ENCODE data around the gene MCF2L. TPM values are rescaled to one million over a fixed set of nuclear protein-coding genes. Genes with fewer than 3 reads are reported as not detected.

Gene MCF2L
- total RNA-seq, 2 experiments from 2014 or later: 2.8 to 16.4 TPM

- intact Hi-C loops (cut with micrococcal nuclease; ENCODE audit: unreplicated experiment): no loop called here
- Histone ChIP-seq H3K4me3 (ENCODE audit: low read depth, low read length, poor library complexity, severe bottlenecking) (no peak overlapping the region), H2AFZ (ENCODE audit: low read length) (no peak overlapping the region), H4K20me1 (ENCODE audit: insufficient read depth, low read length) (no peaks in the 10 kb centered on the region), H3K4me2 (ENCODE audit: low read length) (no peak overlapping the region), H3K79me2 (ENCODE audit: insufficient read depth, low read depth, low read length) (no peaks in the 10 kb centered on the region), H3K9me3 (ENCODE audit: low read length) (no peaks in the 10 kb centered on the region), H3K27ac (ENCODE audit: low read depth, low read length, poor library complexity, severe bottlenecking) (no peak overlapping the region), H3K9me2 (ENCODE audit: insufficient read depth, low read length) (no peaks in the 10 kb centered on the region), H3K4me1 (ENCODE audit: insufficient read depth, low read length, poor library complexity, severe bottlenecking) (no peaks in the 10 kb centered on the region), H3K36me3 (ENCODE audit: insufficient read depth, low read length) (no peaks in the 10 kb centered on the region)
- no TSS peak for BruUV-seq (replicated peaks)
- CTCF ChIA-PET (ENCODE audit: unreplicated experiment): no interaction called here
- no peak for DNase-seq (ENCODE audit: low spot score)
- POLR2A ChIA-PET: interaction anchor here (0.5 kb wide), 1 partner anchor 173 kb away, joined by 3 read pairs; no protein-coding TSS in a partner anchor
- TF ChIP-seq CTCF (conservative IDR thresholded peaks at IDR 0.05; ENCODE audit: low read length) (no peak), EZH2phosphoT487 (IDR thresholded peaks at IDR 0.05; ENCODE audit: borderline replicate concordance, low read depth, low read length) (no peak)
Observed at GRCh38 chr13:112994781-112995355, 25.9 kb downstream of the MCF2L start.

- no TSS peak for BruUV-seq (replicated peaks)
- Histone ChIP-seq H3K4me2 (ENCODE audit: low read length) (no peak overlapping the region), H3K79me2 (ENCODE audit: insufficient read depth, low read depth, low read length) (no peaks in the 10 kb centered on the region), H3K4me1 (ENCODE audit: insufficient read depth, low read length, poor library complexity, severe bottlenecking) (no peaks in the 10 kb centered on the region), H3K9me3 (ENCODE audit: low read length) (no peaks in the 10 kb centered on the region), H3K36me3 (ENCODE audit: insufficient read depth, low read length) (no peaks in the 10 kb centered on the region), H4K20me1 (ENCODE audit: insufficient read depth, low read length) (no peaks in the 10 kb centered on the region), H3K27ac (ENCODE audit: low read depth, low read length, poor library complexity, severe bottlenecking) (no peak overlapping the region), H3K9me2 (ENCODE audit: insufficient read depth, low read length) (no peaks in the 10 kb centered on the region), H3K4me3 (ENCODE audit: low read depth, low read length, poor library complexity, severe bottlenecking) (no peak overlapping the region), H2AFZ (ENCODE audit: low read length) (no peak overlapping the region)
- no peak for DNase-seq (ENCODE audit: low spot score)
- TF ChIP-seq CTCF (conservative IDR thresholded peaks at IDR 0.05; ENCODE audit: low read length): no peak
- no peak for TF ChIP-seq EZH2phosphoT487 (IDR thresholded peaks at IDR 0.05; ENCODE audit: borderline replicate concordance, low read depth, low read length)
- POLR2A ChIA-PET: no interaction called here
- CTCF ChIA-PET (ENCODE audit: unreplicated experiment): no interaction called here
- intact Hi-C loops (cut with micrococcal nuclease; ENCODE audit: unreplicated experiment): no loop called here
Observed at GRCh38 chr13:112995395-112996191, 26.6 kb downstream of the MCF2L start.

GRCh38 chr13:112996671-112997091 is 27.7 kb downstream of the MCF2L start:
- DNase-seq (ENCODE audit: low spot score): no peak
- no peaks in the 10 kb centered on the region for H3K79me2 ChIP-seq (ENCODE audit: insufficient read depth, low read depth, low read length)
- no peak overlapping the region for H2AFZ ChIP-seq (ENCODE audit: low read length)
- no peak overlapping the region for H3K4me2 ChIP-seq (ENCODE audit: low read length)
- intact Hi-C loops (cut with micrococcal nuclease; ENCODE audit: unreplicated experiment): no loop called here
- CTCF ChIA-PET (ENCODE audit: unreplicated experiment): no interaction called here
- H3K9me3 ChIP-seq (ENCODE audit: low read length): no peaks in the 10 kb centered on the region
- H3K9me2 ChIP-seq (ENCODE audit: insufficient read depth, low read length): no peaks in the 10 kb centered on the region
- H3K4me1 ChIP-seq (ENCODE audit: insufficient read depth, low read length, poor library complexity, severe bottlenecking): no peaks in the 10 kb centered on the region
- no peak for TF ChIP-seq EZH2phosphoT487 (IDR thresholded peaks at IDR 0.05; ENCODE audit: borderline replicate concordance, low read depth, low read length)
- H3K27ac ChIP-seq (ENCODE audit: low read depth, low read length, poor library complexity, severe bottlenecking): no peak overlapping the region
- no peaks in the 10 kb centered on the region for H3K36me3 ChIP-seq (ENCODE audit: insufficient read depth, low read length)
- no peaks in the 10 kb centered on the region for H4K20me1 ChIP-seq (ENCODE audit: insufficient read depth, low read length)
- POLR2A ChIA-PET: no interaction called here
- BruUV-seq (replicated peaks): no TSS peak
- no peak overlapping the region for H3K4me3 ChIP-seq (ENCODE audit: low read depth, low read length, poor library complexity, severe bottlenecking)

All from OCI-LY7 (cell line).